ENCODE results near the gene NDUFA5.

The NDUFA5 gene

GRCh38 chr7:123557398-123558288 lies at the start of gene NDUFA5:
NDUFA5 (minus strand) TSS chr7:123557818; CDS start chr7:123557795, 23 bp downstream.
- peak; percentile 95 for DNase-seq

- no peak for DNase-seq
Measured at GRCh38 chr7:123604739-123605138, 47.1 kb upstream of the NDUFA5 start.

GRCh38 chr7:123602648-123603047 lies 45.0 kb upstream of the NDUFA5 start:
- DNase-seq, result no peak

- no peak for DNase-seq
Measured at GRCh38 chr7:123601530-123601929, 43.9 kb upstream of the NDUFA5 start, which contains the start of gene ASB15. ASB15 (plus strand) TSS chr7:123601821; CDS start chr7:123614503, 12,682 bp downstream.

- no peak for DNase-seq
Measured at GRCh38 chr7:123600876-123601275, 43.3 kb upstream of the NDUFA5 start.

- no peak for DNase-seq
Measured at GRCh38 chr7:123599766-123600165, 42.1 kb upstream of the NDUFA5 start.

- DNase-seq, result no peak
Measured at GRCh38 chr7:123598657-123599056, 41.0 kb upstream of the NDUFA5 start.

GRCh38 chr7:123594813-123595241 lies 37.2 kb upstream of the NDUFA5 start:
- DNase-seq, result no peak

- no peak for DNase-seq
Measured at GRCh38 chr7:123588376-123588775, 30.8 kb upstream of the NDUFA5 start.

GRCh38 chr7:123583821-123584220 lies 26.2 kb upstream of the NDUFA5 start:
- no peak for DNase-seq

- no peak for DNase-seq
Measured at GRCh38 chr7:123581162-123581459, 23.5 kb upstream of the NDUFA5 start.

- DNase-seq, result no peak
Measured at GRCh38 chr7:123580406-123581161, 23.0 kb upstream of the NDUFA5 start.

- DNase-seq, result no peak
Measured at GRCh38 chr7:123579416-123579815, 21.8 kb upstream of the NDUFA5 start.

- no peak for DNase-seq
Measured at GRCh38 chr7:123573896-123574467, 16.4 kb upstream of the NDUFA5 start.

GRCh38 chr7:123573341-123573740 lies 15.7 kb upstream of the NDUFA5 start:
- no peak for DNase-seq

GRCh38 chr7:123571684-123572083 lies 14.1 kb upstream of the NDUFA5 start:
- DNase-seq, result no peak

- DNase-seq, result no peak
Measured at GRCh38 chr7:123571187-123571586, 13.6 kb upstream of the NDUFA5 start.

GRCh38 chr7:123570390-123571182 lies 13.0 kb upstream of the NDUFA5 start:
- no peak for DNase-seq

GRCh38 chr7:123569352-123570010 lies 11.9 kb upstream of the NDUFA5 start:
- DNase-seq, result no peak

GRCh38 chr7:123562121-123562520 lies 4.5 kb upstream of the NDUFA5 start:
- DNase-seq, result no peak

- no peak for DNase-seq
Measured at GRCh38 chr7:123558289-123558874, 764 bp upstream of the NDUFA5 start.

GRCh38 chr7:123557016-123557397 lies 611 bp downstream of the NDUFA5 start:
- no peak for DNase-seq
